Measurements from ENCODE around the gene CPN2. TPM values are rescaled to one million over a fixed set of nuclear protein-coding genes. Genes with fewer than 3 reads are reported as not detected.
A peak's percentile ranks its signal among the peaks of the same experiment; 100 is the strongest.

Gene CPN2
- total and polyA plus RNA-seq, 2 experiments from 2014 or later: 0.10 to 0.14 TPM

DNA sequence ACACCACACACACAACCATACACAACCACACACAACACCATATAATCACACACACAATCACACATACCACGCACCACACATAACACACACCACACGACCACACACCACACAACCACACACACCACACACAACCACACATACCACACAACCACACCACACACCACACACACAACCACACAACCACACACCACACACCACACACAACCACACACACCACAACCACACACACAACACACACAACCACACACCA lies 24.2 kb downstream of the CPN2 start (continued):
- TF ChIP-seq, protein P1, sequence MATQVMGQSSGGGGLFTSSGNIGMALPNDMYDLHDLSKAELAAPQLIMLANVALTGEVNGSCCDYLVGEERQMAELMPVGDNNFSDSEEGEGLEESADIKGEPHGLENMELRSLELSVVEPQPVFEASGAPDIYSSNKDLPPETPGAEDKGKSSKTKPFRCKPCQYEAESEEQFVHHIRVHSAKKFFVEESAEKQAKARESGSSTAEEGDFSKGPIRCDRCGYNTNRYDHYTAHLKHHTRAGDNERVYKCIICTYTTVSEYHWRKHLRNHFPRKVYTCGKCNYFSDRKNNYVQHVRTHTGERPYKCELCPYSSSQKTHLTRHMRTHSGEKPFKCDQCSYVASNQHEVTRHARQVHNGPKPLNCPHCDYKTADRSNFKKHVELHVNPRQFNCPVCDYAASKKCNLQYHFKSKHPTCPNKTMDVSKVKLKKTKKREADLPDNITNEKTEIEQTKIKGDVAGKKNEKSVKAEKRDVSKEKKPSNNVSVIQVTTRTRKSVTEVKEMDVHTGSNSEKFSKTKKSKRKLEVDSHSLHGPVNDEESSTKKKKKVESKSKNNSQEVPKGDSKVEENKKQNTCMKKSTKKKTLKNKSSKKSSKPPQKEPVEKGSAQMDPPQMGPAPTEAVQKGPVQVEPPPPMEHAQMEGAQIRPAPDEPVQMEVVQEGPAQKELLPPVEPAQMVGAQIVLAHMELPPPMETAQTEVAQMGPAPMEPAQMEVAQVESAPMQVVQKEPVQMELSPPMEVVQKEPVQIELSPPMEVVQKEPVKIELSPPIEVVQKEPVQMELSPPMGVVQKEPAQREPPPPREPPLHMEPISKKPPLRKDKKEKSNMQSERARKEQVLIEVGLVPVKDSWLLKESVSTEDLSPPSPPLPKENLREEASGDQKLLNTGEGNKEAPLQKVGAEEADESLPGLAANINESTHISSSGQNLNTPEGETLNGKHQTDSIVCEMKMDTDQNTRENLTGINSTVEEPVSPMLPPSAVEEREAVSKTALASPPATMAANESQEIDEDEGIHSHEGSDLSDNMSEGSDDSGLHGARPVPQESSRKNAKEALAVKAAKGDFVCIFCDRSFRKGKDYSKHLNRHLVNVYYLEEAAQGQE (IDR thresholded peaks at IDR 0.05; ENCODE audit: unreplicated experiment): no peak
- TF ChIP-seq ZNF331 (CRISPR knock-in tag; IDR thresholded peaks at IDR 0.05; ENCODE audit: low read depth): no peak

GRCh38 chr3:194326192-194326967 lies 24.7 kb downstream of the CPN2 start:
- Histone ChIP-seq H3K79me2 (replicated peaks; ENCODE audit: insufficient read depth) (no peaks in the 10 kb centered on the region), H3F3A (replicated peaks; ENCODE audit: low read depth) (peaks cover 42% of the 10 kb centered on the region), H4K20me1 (replicated peaks; ENCODE audit: insufficient read depth) (no peaks in the 10 kb centered on the region), H3K4me1 (ENCODE audit: insufficient read depth) (no peaks in the 10 kb centered on the region), H3K4me3 (no peak overlapping the region), H3K27ac (ENCODE audit: low read depth) (no peak overlapping the region), H3K36me3 (ENCODE audit: insufficient read depth) (no peaks in the 10 kb centered on the region), H3K27me3 (ENCODE audit: insufficient read depth) (no peaks in the 10 kb centered on the region), H3K4me2 (no peak overlapping the region), H2AFZ (peak overlapping the region; percentile 78; the same call in 1 of the 2 replicates), H3K9me2 (ENCODE audit: insufficient read depth) (0 out of 2 replicates have a peak, but pooled peaks cover 7% of the 10 kb centered on the region)
- H3K27ac Mint-ChIP-seq: no peak overlapping the region
- H3K9me3 Mint-ChIP-seq: peaks cover 22% of the 10 kb centered on the region
- H3K4me1 Mint-ChIP-seq: peaks cover 11% of the 10 kb centered on the region
- DNase-seq (ENCODE audit: low spot score) (no peak), ATAC-seq (no peak)
- H3K36me3 Mint-ChIP-seq (ENCODE audit: low read depth): peaks cover 9% of the 10 kb centered on the region; the same call in 2 of the 3 replicates
- H3K27me3 Mint-ChIP-seq (ENCODE audit: insufficient read depth, low read depth, poor library complexity): peaks cover 17% of the 10 kb centered on the region
- H3K4me3 Mint-ChIP-seq: no peak overlapping the region
- no peak for TF ChIP-seq NANOG (IDR thresholded peaks at IDR 0.05; ENCODE audit: borderline replicate concordance)
- TF ChIP-seq CREB1 (CRISPR knock-in tag; IDR thresholded peaks at IDR 0.05; ENCODE audit: low read depth): no peak
- TF ChIP-seq ZNF114 (CRISPR knock-in tag; IDR thresholded peaks at IDR 0.05): no peak
- no peak for TF ChIP-seq JUNB (IDR thresholded peaks at IDR 0.05; ENCODE audit: unreplicated experiment)
- no peak for TF ChIP-seq EZH2phosphoT487 (IDR thresholded peaks at IDR 0.05; ENCODE audit: unreplicated experiment)
- TF ChIP-seq POLR2AphosphoS5 (IDR thresholded peaks at IDR 0.05; ENCODE audit: low read depth): no peak
- TF ChIP-seq, protein P1 (IDR thresholded peaks at IDR 0.05; ENCODE audit: unreplicated experiment): no peak
- no peak for TF ChIP-seq ZNF331 (CRISPR knock-in tag; IDR thresholded peaks at IDR 0.05; ENCODE audit: low read depth)

All from GM23338 (cell line).